Measurements from ENCODE around the gene MRPL38. TPM values are rescaled to one million over a fixed set of nuclear protein-coding genes. Genes with fewer than 3 reads are reported as not detected.

Gene MRPL38
- total RNA-seq, 2 donors from 2014 or later, result 103 to 118 TPM

DNA sequence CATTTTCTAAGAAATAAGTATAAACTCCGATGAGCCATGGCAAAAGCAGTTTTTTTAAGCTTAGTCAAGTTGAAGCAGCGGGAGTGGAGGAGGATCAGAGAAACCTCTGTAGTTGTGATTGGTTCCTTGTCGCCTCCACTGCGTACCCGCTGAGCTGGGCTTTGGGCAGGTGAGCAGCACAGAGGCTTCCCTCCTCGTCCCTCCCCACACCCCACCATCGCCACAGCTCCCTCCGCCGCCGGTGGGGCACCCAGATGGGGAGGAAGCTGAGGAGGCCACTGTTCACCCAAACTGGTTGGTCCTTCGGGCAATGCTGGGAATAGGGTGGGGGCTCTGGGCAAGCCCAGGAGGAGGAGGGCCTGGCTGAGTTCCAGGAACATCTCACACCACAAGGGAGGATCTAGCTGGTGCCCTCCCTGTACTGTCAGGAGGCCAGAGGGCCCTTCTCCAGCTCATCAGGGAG, 5.2 kb upstream of the MRPL38 start:
- Histone ChIP-seq H3K4me1 (ENCODE audit: control insufficient read depth, insufficient read depth, low read length) (peaks cover 7% of the 10 kb centered on the region), H3K9me3 (ENCODE audit: control insufficient read depth, low read length) (no peaks in the 10 kb centered on the region), H3K36me3 (ENCODE audit: control insufficient read depth, insufficient read depth, low read length) (peaks cover 10% of the 10 kb centered on the region), H3K27me3 (ENCODE audit: control insufficient read depth, insufficient read depth, low read length, poor library complexity, severe bottlenecking) (no peaks in the 10 kb centered on the region), H3K4me3 (ENCODE audit: low read length) (no peak overlapping the region), H3K9ac (ENCODE audit: extremely low read depth, low read length, poor library complexity, severe bottlenecking) (no peak overlapping the region), H3K27ac (ENCODE audit: low read depth, low read length) (no peak overlapping the region)
- peaks cover 8% of the 10 kb centered on the region for H3K36me3 Mint-ChIP-seq (ENCODE audit: low read depth)
- no peak overlapping the region for H3K4me3 Mint-ChIP-seq
- H3K4me1 Mint-ChIP-seq, result no peaks in the 10 kb centered on the region
- WGBS, 2 experiments (ENCODE audit: insufficient coverage in 1 of 2, insufficient read length in 1 of 2), result 87 to 91% methylated on average over 2 to 11 of the region's 11 CpGs
- TF ChIP-seq CTCF (conservative IDR thresholded peaks at IDR 0.05), result no peak
- DNase-seq, result no peak
- no peak overlapping the region for H3K27ac Mint-ChIP-seq
- no peaks in the 10 kb centered on the region for H3K27me3 Mint-ChIP-seq (ENCODE audit: insufficient read depth)
- H3K9me3 Mint-ChIP-seq, result no peaks in the 10 kb centered on the region

DNA sequence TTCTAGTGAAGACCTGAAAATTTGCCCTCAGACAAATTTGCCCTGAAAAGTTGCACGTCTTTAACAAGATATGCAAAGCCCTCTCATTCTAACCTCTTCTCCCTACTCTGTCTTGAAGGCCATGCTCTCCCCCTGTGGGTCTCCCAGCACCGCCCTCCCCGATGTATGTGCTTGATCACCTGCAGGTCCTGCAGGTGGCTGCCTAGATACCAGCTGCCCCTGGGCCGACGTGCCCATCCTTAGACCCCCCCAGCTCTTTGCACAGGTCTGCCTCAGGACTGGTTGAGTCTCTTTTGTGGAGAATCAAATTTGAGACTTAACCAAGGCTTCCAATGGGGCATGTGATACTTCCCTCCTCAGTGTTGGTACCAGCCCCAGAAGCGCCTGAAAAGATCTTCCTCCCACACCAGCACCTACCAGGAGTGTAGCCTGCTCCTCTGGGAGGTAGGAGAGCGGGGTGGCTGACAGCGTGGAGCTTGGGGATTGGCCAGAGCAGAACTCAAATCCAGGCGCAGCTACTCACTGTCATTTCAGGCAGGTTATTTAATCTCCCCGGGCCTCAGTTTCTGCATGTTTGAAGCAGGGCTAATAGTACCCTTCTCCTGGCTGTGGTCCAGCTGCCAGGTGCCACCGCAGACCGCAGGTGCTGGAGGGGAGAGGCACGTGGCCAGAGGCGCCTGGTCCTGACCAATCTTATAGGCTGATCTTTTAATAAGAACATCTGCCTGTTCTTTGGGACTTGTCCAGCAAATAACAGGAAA, 4.5 kb upstream of the MRPL38 start:
- no peak for DNase-seq
- Histone ChIP-seq H3K27ac (ENCODE audit: low read depth, low read length) (no peak overlapping the region), H3K9ac (ENCODE audit: extremely low read depth, low read length, poor library complexity, severe bottlenecking) (no peak overlapping the region), H3K9me3 (ENCODE audit: control insufficient read depth, low read length) (no peaks in the 10 kb centered on the region), H3K36me3 (ENCODE audit: control insufficient read depth, insufficient read depth, low read length) (peaks cover 10% of the 10 kb centered on the region), H3K4me1 (ENCODE audit: control insufficient read depth, insufficient read depth, low read length) (peaks cover 7% of the 10 kb centered on the region), H3K27me3 (ENCODE audit: control insufficient read depth, insufficient read depth, low read length, poor library complexity, severe bottlenecking) (no peaks in the 10 kb centered on the region), H3K4me3 (ENCODE audit: low read length) (no peak overlapping the region)
- Mint-ChIP-seq H3K27ac (no peak overlapping the region), H3K27me3 (ENCODE audit: insufficient read depth) (no peaks in the 10 kb centered on the region), H3K36me3 (ENCODE audit: low read depth) (peaks cover 4% of the 10 kb centered on the region), H3K4me3 (no peak overlapping the region), H3K4me1 (no peaks in the 10 kb centered on the region), H3K9me3 (no peaks in the 10 kb centered on the region)
- 88 to 93% methylated on average over 6 to 14 of the region's 14 CpGs for WGBS, 2 experiments (ENCODE audit: insufficient coverage in 1 of 2, insufficient read length in 1 of 2)
- no peak for TF ChIP-seq CTCF (conservative IDR thresholded peaks at IDR 0.05)

GRCh38 chr17:75908201-75908600, 3.5 kb upstream of the MRPL38 start:
- peaks cover 7% of the 10 kb centered on the region for H3K4me1 ChIP-seq (ENCODE audit: control insufficient read depth, insufficient read depth, low read length)
- H3K36me3 Mint-ChIP-seq (ENCODE audit: low read depth), result no peaks in the 10 kb centered on the region
- no peaks in the 10 kb centered on the region for H3K27me3 ChIP-seq (ENCODE audit: control insufficient read depth, insufficient read depth, low read length, poor library complexity, severe bottlenecking)
- no peaks in the 10 kb centered on the region for H3K4me1 Mint-ChIP-seq
- no peak for TF ChIP-seq CTCF (conservative IDR thresholded peaks at IDR 0.05)
- H3K36me3 ChIP-seq (ENCODE audit: control insufficient read depth, insufficient read depth, low read length), result peaks cover 12% of the 10 kb centered on the region
- H3K27ac ChIP-seq (ENCODE audit: low read depth, low read length), result no peak overlapping the region
- no peak overlapping the region for H3K27ac Mint-ChIP-seq
- no peaks in the 10 kb centered on the region for H3K27me3 Mint-ChIP-seq (ENCODE audit: insufficient read depth)
- DNase-seq, result no peak
- no peaks in the 10 kb centered on the region for H3K9me3 Mint-ChIP-seq
- no peak overlapping the region for H3K4me3 Mint-ChIP-seq
- no peak overlapping the region for H3K4me3 ChIP-seq (ENCODE audit: low read length)
- 95% methylated on average over 3 to 6 of the region's 6 CpGs for WGBS, 2 experiments (ENCODE audit: insufficient coverage in 1 of 2, insufficient read length in 1 of 2)
- no peak overlapping the region for H3K9ac ChIP-seq (ENCODE audit: extremely low read depth, low read length, poor library complexity, severe bottlenecking)
- H3K9me3 ChIP-seq (ENCODE audit: control insufficient read depth, low read length), result no peaks in the 10 kb centered on the region

Data from endodermal cell (in vitro differentiated cells).